Neural cell (in vitro differentiated cells): ENCODE results near the gene OR4D1. TPM values are rescaled to one million over a fixed set of nuclear protein-coding genes. Genes with fewer than 3 reads are reported as not detected.

ENCODE experiments used
- H2AFZ ChIP-seq: fragments of 200-600, 300-800 bp; sonication (generic), shearing (Covaris generic); 2 replicates; pipeline ENCODE4 v1.6.0; 2014; ENCODE audit warnings: low read depth, mild to moderate bottlenecking, antibody characterized with exemption, low read length, moderate library complexity
- H3F3A ChIP-seq: fragments of 200-600 bp; shearing (Covaris generic); 2 replicates; pipeline ENCODE4 v1.6.1; 2016; ENCODE audit warnings: mild to moderate bottlenecking, moderate library complexity, mixed read lengths, antibody characterized with exemption, low read length; ENCODE audit not compliant: insufficient read depth, poor library complexity, severe bottlenecking
- H3K27ac ChIP-seq: fragments of 200-600, 300-800 bp; sonication (generic), shearing (Covaris generic); 2 replicates; pipeline ENCODE4 v1.5.1; 2014; ENCODE audit warnings: mild to moderate bottlenecking, low read length, moderate library complexity
- H3K27me3 ChIP-seq: fragments of 300-800, 200-600 bp; sonication (generic), shearing (Covaris generic); 2 replicates; pipeline ENCODE4 v1.6.0; 2014; ENCODE audit warnings: mild to moderate bottlenecking, low read depth, low read length, moderate library complexity; ENCODE audit not compliant: insufficient read depth
- H3K36me3 ChIP-seq: fragments of 300-800, 200-600 bp; sonication (generic), shearing (Covaris generic); 2 replicates; pipeline ENCODE4 v1.5.1; 2014; ENCODE audit warnings: mild to moderate bottlenecking, antibody characterized with exemption, low read length, moderate library complexity; ENCODE audit not compliant: insufficient read depth
- H3K4me2 ChIP-seq: fragments of 300-800, 200-600 bp; sonication (generic), shearing (Covaris generic); 2 replicates; pipeline ENCODE4 v1.6.0; 2014; ENCODE audit warnings: mild to moderate bottlenecking, low read length
- H3K4me3 ChIP-seq: fragments of 300-800, 200-600 bp; sonication (generic), shearing (Covaris generic); 2 replicates; pipeline ENCODE4 v1.5.1; 2014; ENCODE audit warnings: mild to moderate bottlenecking, low read length, moderate library complexity
- H3K79me2 ChIP-seq: fragments of 200-600 bp; shearing (Covaris generic); replicated peaks from 2 replicates; pipeline ENCODE4 v1.6.0; 2014; ENCODE audit warnings: mild to moderate bottlenecking, low read length, moderate library complexity; ENCODE audit not compliant: insufficient read depth
- H3K9ac ChIP-seq: fragments of 300-800, 200-600 bp; sonication (generic), shearing (Covaris generic); 2 replicates; pipeline ENCODE4 v1.6.1; 2016; ENCODE audit warnings: mild to moderate bottlenecking, low read length, mixed read lengths
- H3K9me2 ChIP-seq: fragments of 200-600 bp; shearing (Covaris generic); 2 replicates; pipeline ENCODE4 v1.6.1; 2016; ENCODE audit warnings: mild to moderate bottlenecking, low read length, mixed read lengths; ENCODE audit not compliant: insufficient read depth
- H3K9me3 ChIP-seq: fragments of 200-600, 300-800 bp; sonication (generic), shearing (Covaris generic); 2 replicates; pipeline ENCODE4 v1.6.1; 2016; ENCODE audit warnings: mild to moderate bottlenecking, mixed run types, low read length, moderate library complexity, mixed read lengths
- H4K20me1 ChIP-seq: fragments of 200-600 bp; shearing (Covaris generic); 2 replicates; pipeline ENCODE4 v1.6.1; 2016; ENCODE audit warnings: mild to moderate bottlenecking, mixed run types; ENCODE audit not compliant: insufficient read depth
- CTCF ChIP-seq: fragments of 450-650 bp; IDR thresholded peaks from 2 replicates; pipeline ENCODE4 v1.5.1; 2014; ENCODE audit warnings: antibody characterized with exemption, mild to moderate bottlenecking, moderate library complexity; ENCODE audit not compliant: poor library complexity, severe bottlenecking
- EP300 ChIP-seq: fragments of 450-650 bp; conservative IDR thresholded peaks from 2 replicates; pipeline ENCODE4 v1.6.1; 2014; ENCODE audit warnings: antibody characterized with exemption, mild to moderate bottlenecking, moderate library complexity; ENCODE audit not compliant: poor library complexity, severe bottlenecking
- EZH2 ChIP-seq: fragments of 200-600, 300-800 bp; shearing (Covaris generic), sonication (generic); IDR thresholded peaks from 2 replicates; pipeline ENCODE4 v1.6.1; 2014; ENCODE audit warnings: antibody characterized with exemption, low read length, borderline replicate concordance, mild to moderate bottlenecking; ENCODE audit not compliant: insufficient read depth, poor library complexity, severe bottlenecking
- POLR2AphosphoS5 ChIP-seq: IDR thresholded peaks from 2 replicates; pipeline ENCODE4 v1.6.1; 2012
- RAD21 ChIP-seq: fragments of 450-650 bp; conservative IDR thresholded peaks from 2 replicates; pipeline ENCODE4 v1.6.1; 2014; ENCODE audit warnings: antibody characterized with exemption, mild to moderate bottlenecking, moderate library complexity
- REST ChIP-seq: IDR thresholded peaks from 2 replicates; pipeline ENCODE4 v1.6.1; 2012; ENCODE audit warnings: borderline replicate concordance
- SMC3 ChIP-seq: fragments of 450-650 bp; conservative IDR thresholded peaks from 2 replicates; pipeline ENCODE4 v1.6.1; 2014; ENCODE audit warnings: antibody characterized with exemption, mild to moderate bottlenecking, moderate library complexity; ENCODE audit not compliant: poor library complexity
- TAF1 ChIP-seq: IDR thresholded peaks from 2 replicates; pipeline ENCODE4 v1.6.1; 2012; ENCODE audit warnings: low read depth
- polyA plus RNA-seq: library from polyadenylated mRNA; depleted of rRNA; stranded (reverse); fragments of >200 nt; gene quantifications from 2 replicates; pipeline ENCODE4 v1.2.3, GENCODE V29; 2014

OR4D1 gene
- polyA plus RNA-seq, 1 donor from 2014 or later, result not detected

- Histone ChIP-seq H3K27ac (no peak overlapping the region), H3K27me3 (peaks cover 48% of the 10 kb centered on the region), H3K9me2 (no peaks in the 10 kb centered on the region), H3F3A (no peaks in the 10 kb centered on the region), H3K79me2 (no peaks in the 10 kb centered on the region), H3K4me2 (no peak overlapping the region), H3K36me3 (no peaks in the 10 kb centered on the region), H3K4me3 (no peak overlapping the region), H2AFZ (no peak overlapping the region), H3K9me3 (no peaks in the 10 kb centered on the region), H3K9ac (no peak overlapping the region), H4K20me1 (no peaks in the 10 kb centered on the region)
- TF ChIP-seq CTCF, result no peak
- TF ChIP-seq TAF1, result no peak
- TF ChIP-seq EP300, result no peak
- no peak for TF ChIP-seq RAD21
- no peak for TF ChIP-seq POLR2AphosphoS5
- TF ChIP-seq SMC3, result no peak
- TF ChIP-seq EZH2, result no peak
These were observed 10.0 kb downstream of the OR4D1 start for GRCh38 chr17:58158181-58158580.

- Histone ChIP-seq H3F3A (no peaks in the 10 kb centered on the region), H3K27ac (no peak overlapping the region), H3K4me2 (no peak overlapping the region), H3K4me3 (no peak overlapping the region), H3K9me2 (no peaks in the 10 kb centered on the region), H3K27me3 (peaks cover 25% of the 10 kb centered on the region), H3K9me3 (no peaks in the 10 kb centered on the region), H3K36me3 (no peaks in the 10 kb centered on the region), H3K79me2 (no peaks in the 10 kb centered on the region), H3K9ac (no peak overlapping the region), H4K20me1 (no peaks in the 10 kb centered on the region), H2AFZ (no peak overlapping the region)
- no peak for TF ChIP-seq CTCF
- no peak for TF ChIP-seq SMC3
- TF ChIP-seq TAF1, result no peak
- TF ChIP-seq REST, result no peak
- no peak for TF ChIP-seq POLR2AphosphoS5
- no peak for TF ChIP-seq EP300
These were observed 13.4 kb downstream of the OR4D1 start for GRCh38 chr17:58161566-58161965.
